ENCODE data around the gene HSD17B1. TPM values are rescaled to one million over a fixed set of nuclear protein-coding genes. Genes with fewer than 3 reads are reported as not detected.
"Not testable (repeated sequence)": the region's sequence is repeated elsewhere in the genome, so short reads cannot be mapped to it uniquely, and the experiment has no call there.

The HSD17B1 gene
- total RNA-seq, 2 donors from 2014 or later = 0.90 to 1.2 TPM

GRCh38 chr17:42544874-42545283 lies 7.8 kb upstream of the HSD17B1 start:
- no peaks in the 10 kb centered on the region for H3K27me3 Mint-ChIP-seq
- no peaks in the 10 kb centered on the region for H3K36me3 Mint-ChIP-seq (ENCODE audit: low read depth)
- no peak overlapping the region for H3K27ac Mint-ChIP-seq
- DNase-seq = no peak
- no peak overlapping the region for H3K4me3 Mint-ChIP-seq
- H3K4me1 Mint-ChIP-seq = peaks cover 20% of the 10 kb centered on the region
- no peaks in the 10 kb centered on the region for H3K9me3 ChIP-seq (ENCODE audit: control insufficient read depth, low read length, poor library complexity, severe bottlenecking)
- ATAC-seq = no peak

- H3K36me3 Mint-ChIP-seq (ENCODE audit: low read depth); H3K4me3 Mint-ChIP-seq; DNase-seq; H3K27ac Mint-ChIP-seq; ATAC-seq; H3K27me3 Mint-ChIP-seq; H3K9me3 ChIP-seq (ENCODE audit: control insufficient read depth, low read length, poor library complexity, severe bottlenecking): not testable (repeated sequence)
- H3K4me1 Mint-ChIP-seq = peaks cover 19% of the 10 kb centered on the region
Observed at GRCh38 chr17:42545755-42546505, 6.8 kb upstream of the HSD17B1 start.

GRCh38 chr17:42547001-42547461 lies 5.7 kb upstream of the HSD17B1 start:
- no peaks in the 10 kb centered on the region for H3K9me3 ChIP-seq (ENCODE audit: control insufficient read depth, low read length, poor library complexity, severe bottlenecking)
- H3K27ac Mint-ChIP-seq = no peak overlapping the region
- ATAC-seq (no peak), DNase-seq (no peak)
- peaks cover 2% of the 10 kb centered on the region for H3K36me3 Mint-ChIP-seq (ENCODE audit: low read depth)
- peak overlapping the region; percentile 67 for H3K4me3 Mint-ChIP-seq
- H3K27me3 Mint-ChIP-seq = no peaks in the 10 kb centered on the region
- H3K4me1 Mint-ChIP-seq = peaks cover 14% of the 10 kb centered on the region

- H3K4me1 Mint-ChIP-seq = peaks cover 14% of the 10 kb centered on the region
- H3K4me3 Mint-ChIP-seq = peak overlapping the region; percentile 55
- H3K27me3 Mint-ChIP-seq = no peaks in the 10 kb centered on the region
- H3K36me3 Mint-ChIP-seq (ENCODE audit: low read depth) = peaks cover 2% of the 10 kb centered on the region
- DNase-seq (no peak), ATAC-seq (no peak)
- H3K27ac Mint-ChIP-seq = no peak overlapping the region
- no peaks in the 10 kb centered on the region for H3K9me3 ChIP-seq (ENCODE audit: control insufficient read depth, low read length, poor library complexity, severe bottlenecking)
Observed at GRCh38 chr17:42547698-42548069, 5.0 kb upstream of the HSD17B1 start.

DNA sequence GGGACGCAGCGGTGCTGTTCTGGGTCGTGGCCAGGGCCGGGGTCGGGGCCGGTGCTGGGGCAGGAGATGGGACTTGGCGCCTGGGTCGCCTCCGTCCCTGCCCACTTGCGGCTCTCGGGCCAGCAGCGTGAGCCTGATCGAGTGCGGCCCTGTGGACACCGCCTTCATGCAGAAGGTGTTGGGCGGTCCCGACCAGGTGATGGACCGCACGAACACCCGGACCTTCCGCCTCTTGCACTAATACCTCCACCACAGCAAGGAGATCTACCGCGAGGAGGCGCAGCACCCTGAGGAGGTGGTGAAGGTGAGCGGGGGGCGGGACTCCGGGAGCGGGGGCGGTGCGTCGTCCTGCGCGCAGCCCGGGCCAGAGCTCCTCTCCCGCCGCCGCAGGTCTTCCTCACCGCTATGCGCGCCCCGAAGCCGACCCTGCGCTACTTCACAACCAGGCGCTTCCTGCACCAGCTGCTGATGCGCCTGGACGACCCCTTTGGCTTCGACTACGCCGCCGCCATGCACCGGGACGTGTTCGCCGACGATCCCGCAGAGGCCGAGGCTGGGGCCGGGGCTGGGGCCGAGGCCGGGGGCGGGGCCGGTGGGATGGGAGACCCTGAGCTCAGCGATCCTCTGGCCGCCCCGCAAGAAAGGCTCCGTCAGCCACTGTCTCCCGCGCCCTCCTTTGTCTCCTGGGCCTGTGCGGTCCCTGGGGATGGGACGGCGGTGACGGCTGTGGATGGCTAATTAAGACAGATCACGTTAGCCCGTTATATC lies 4.5 kb upstream of the HSD17B1 start:
- peaks cover 14% of the 10 kb centered on the region for H3K4me1 Mint-ChIP-seq
- peaks cover 2% of the 10 kb centered on the region for H3K36me3 Mint-ChIP-seq (ENCODE audit: low read depth)
- DNase-seq (peak; percentile 65 to 71 (median 66)), ATAC-seq (peak; percentile 95)
- no peak overlapping the region for H3K27ac Mint-ChIP-seq
- H3K27me3 Mint-ChIP-seq = no peaks in the 10 kb centered on the region
- peak overlapping the region; percentile 55 for H3K4me3 Mint-ChIP-seq
- no peaks in the 10 kb centered on the region for H3K9me3 ChIP-seq (ENCODE audit: control insufficient read depth, low read length, poor library complexity, severe bottlenecking)

DNA sequence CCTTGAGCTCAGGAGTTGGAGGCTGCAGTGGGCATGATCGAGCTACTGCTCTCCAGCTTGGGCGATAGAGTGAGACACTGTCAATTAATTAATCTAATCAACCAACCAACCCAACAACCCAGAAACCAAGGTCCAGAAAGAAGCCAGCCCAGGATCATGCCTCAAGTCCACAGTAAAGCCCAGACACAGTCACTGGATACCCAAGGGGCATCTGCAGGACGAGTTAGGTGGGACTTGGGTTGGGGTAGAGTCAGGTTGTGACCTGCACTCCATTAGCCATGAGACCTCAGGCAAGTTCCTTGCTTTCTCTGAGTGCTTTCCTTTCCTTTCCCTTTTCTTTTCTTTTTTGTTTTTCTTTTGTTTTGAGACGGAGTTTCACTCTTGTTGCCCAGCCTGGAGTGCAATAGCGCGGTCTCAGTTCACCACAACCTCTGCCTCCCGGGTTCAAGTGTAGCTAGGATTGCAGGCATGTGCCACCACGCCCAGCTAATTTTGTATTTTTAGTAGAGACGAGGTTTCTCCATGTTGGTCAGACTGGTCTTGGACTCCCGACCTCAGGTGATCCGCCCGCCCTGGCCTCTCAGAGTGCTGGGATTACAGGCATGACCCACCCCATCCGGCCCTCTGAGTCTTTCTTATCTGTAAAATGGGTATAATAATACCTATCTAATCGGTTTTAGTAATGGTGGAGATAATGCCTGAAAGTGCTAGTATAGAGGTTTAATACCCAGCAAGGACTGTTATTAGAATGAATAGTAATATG lies 3.5 kb upstream of the HSD17B1 start:
- Mint-ChIP-seq H3K4me3 (peak overlapping the region; percentile 47), H3K27me3 (no peaks in the 10 kb centered on the region), H3K36me3 (ENCODE audit: low read depth) (peaks cover 2% of the 10 kb centered on the region), H3K4me1 (peaks cover 14% of the 10 kb centered on the region), H3K27ac (no peak overlapping the region)
- DNase-seq = no peak
- no peak for ATAC-seq
- H3K9me3 ChIP-seq (ENCODE audit: control insufficient read depth, low read length, poor library complexity, severe bottlenecking) = no peaks in the 10 kb centered on the region

DNA sequence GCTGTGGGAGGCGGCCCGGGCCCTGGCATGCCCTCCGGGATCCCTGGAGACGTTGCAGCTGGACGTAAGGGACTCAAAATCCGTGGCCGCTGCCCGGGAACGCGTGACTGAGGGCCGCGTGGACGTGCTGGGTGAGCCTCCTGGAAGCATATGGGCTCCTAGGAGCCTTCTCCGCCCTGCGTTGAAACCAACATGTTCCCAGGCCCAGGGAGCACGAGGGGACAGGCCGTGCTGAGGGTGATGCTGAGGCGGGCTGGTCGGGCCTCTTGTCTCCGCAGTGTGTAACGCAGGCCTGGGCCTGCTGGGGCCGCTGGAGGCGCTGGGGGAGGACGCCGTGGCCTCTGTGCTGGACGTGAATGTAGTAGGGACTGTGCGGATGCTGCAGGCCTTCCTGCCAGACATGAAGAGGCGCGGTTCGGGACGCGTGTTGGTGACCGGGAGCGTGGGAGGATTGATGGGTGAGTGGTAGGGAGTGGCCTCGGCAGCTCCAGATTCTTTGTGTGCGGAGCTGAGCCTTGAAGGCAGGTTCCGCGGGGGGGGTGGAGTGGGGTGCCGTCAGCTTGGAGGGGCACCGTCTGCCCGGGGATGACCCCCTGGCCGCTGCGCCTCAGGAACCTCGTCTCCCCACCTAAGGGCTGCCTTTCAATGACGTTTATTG lies 567 bp downstream of the HSD17B1 start:
- Mint-ChIP-seq H3K4me1 (peaks cover 21% of the 10 kb centered on the region), H3K36me3 (ENCODE audit: low read depth) (peaks cover 2% of the 10 kb centered on the region), H3K27me3 (no peaks in the 10 kb centered on the region), H3K4me3 (peak overlapping the region; percentile 82), H3K27ac (peak overlapping the region; percentile 89)
- no peaks in the 10 kb centered on the region for H3K9me3 ChIP-seq (ENCODE audit: control insufficient read depth, low read length, poor library complexity, severe bottlenecking)
- ATAC-seq (no peak), DNase-seq (no peak)

GRCh38 chr17:42553866-42554249 lies 1.1 kb downstream of the HSD17B1 start:
- peak overlapping the region; percentile 93 for H3K4me3 Mint-ChIP-seq
- ATAC-seq (peak; percentile 31), DNase-seq (no peak)
- no peaks in the 10 kb centered on the region for H3K9me3 ChIP-seq (ENCODE audit: control insufficient read depth, low read length, poor library complexity, severe bottlenecking)
- peaks cover 2% of the 10 kb centered on the region for H3K36me3 Mint-ChIP-seq (ENCODE audit: low read depth)
- H3K27ac Mint-ChIP-seq = peak overlapping the region; percentile 89
- H3K27me3 Mint-ChIP-seq = no peaks in the 10 kb centered on the region
- H3K4me1 Mint-ChIP-seq = peaks cover 20% of the 10 kb centered on the region

GRCh38 chr17:42554250-42555121 lies 1.8 kb downstream of the HSD17B1 start:
- Mint-ChIP-seq H3K27ac (peak overlapping the region; percentile 89), H3K36me3 (ENCODE audit: low read depth) (peaks cover 2% of the 10 kb centered on the region), H3K4me1 (peaks cover 14% of the 10 kb centered on the region), H3K4me3 (peak overlapping the region; percentile 93), H3K27me3 (no peaks in the 10 kb centered on the region)
- DNase-seq (peak; percentile 50 to 62 (median 60)), ATAC-seq (peak; percentile 87)
- H3K9me3 ChIP-seq (ENCODE audit: control insufficient read depth, low read length, poor library complexity, severe bottlenecking) = no peaks in the 10 kb centered on the region

DNA sequence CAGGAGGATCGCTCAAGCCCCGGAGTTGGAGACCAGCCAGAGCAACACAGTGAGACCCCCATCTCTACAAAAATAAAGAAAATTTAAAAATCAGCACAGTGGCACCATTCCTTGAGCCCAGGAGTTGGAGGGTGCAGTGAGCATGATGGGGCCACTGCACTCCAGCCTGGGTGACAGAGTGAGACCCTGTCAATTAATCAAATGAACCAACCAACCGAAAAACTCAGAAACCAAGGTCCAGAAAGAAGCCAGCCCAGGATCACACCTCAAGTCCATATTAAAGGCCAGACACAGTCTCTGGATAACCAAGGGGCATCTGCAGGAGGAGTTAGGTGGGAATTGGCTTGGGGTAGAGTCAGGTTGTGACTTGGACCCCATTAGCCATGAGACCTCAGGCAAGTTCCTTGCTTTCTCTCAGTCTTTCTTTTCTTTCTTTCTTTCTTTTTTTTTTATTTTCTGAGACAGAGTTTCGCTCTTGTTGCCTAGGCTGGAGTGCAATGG lies 2.4 kb downstream of the HSD17B1 start:
- DNase-seq (no peak), ATAC-seq (peak; percentile 8)
- no peaks in the 10 kb centered on the region for H3K9me3 ChIP-seq (ENCODE audit: control insufficient read depth, low read length, poor library complexity, severe bottlenecking)
- peaks cover 14% of the 10 kb centered on the region for H3K4me1 Mint-ChIP-seq
- H3K36me3 Mint-ChIP-seq (ENCODE audit: low read depth) = peaks cover 2% of the 10 kb centered on the region
- peak overlapping the region; percentile 89 for H3K27ac Mint-ChIP-seq
- H3K4me3 Mint-ChIP-seq = peak overlapping the region; percentile 93
- H3K27me3 Mint-ChIP-seq = no peaks in the 10 kb centered on the region

DNA sequence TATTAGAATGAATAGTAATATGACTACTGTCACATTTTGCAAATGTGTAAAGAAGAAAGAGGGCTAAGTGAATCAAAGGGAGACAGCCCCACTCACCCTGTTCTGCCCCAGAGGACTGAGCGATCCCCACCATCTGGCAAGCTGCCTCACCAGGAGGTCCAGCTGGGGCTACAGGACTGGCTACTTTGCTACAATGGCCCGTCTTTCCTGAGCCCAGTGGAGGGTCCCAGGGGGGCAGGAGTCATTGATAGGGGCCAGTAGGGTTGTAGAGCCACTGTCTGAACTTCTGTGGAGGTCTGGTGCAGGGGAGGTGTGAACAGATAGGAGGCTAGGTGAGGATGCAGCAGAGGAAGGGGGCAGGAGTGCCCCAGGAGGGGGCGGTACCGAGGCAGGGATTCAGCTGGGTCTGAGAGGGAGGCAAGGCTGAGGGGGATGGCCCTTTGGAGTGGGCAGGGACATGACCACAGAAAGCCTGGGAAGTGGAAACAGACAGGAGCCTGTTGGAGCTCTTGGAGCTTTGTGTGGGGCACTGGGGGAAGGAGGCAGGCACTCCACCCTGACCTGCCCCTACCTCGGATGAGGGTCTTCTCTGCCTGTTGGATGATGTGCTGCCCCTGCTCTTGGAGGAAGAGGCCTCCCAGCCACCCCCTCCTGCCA lies 3.4 kb downstream of the HSD17B1 start:
- DNase-seq; H3K9me3 ChIP-seq (ENCODE audit: control insufficient read depth, low read length, poor library complexity, severe bottlenecking); H3K4me1 Mint-ChIP-seq; H3K27me3 Mint-ChIP-seq; H3K36me3 Mint-ChIP-seq (ENCODE audit: low read depth); H3K4me3 Mint-ChIP-seq; H3K27ac Mint-ChIP-seq; ATAC-seq: not testable (repeated sequence)
